Measurements from ENCODE around the gene SDK1. TPM values are rescaled to one million over a fixed set of nuclear protein-coding genes. Genes with fewer than 3 reads are reported as not detected.

SDK1 gene
- total RNA-seq, 2 donors from 2014 or later: 1.3 to 2.6 TPM

GRCh38 chr7:4066626-4067475, 765.8 kb downstream of the SDK1 start:
- Histone ChIP-seq H3K4me1 (no peaks in the 10 kb centered on the region), H3K27me3 (no peaks in the 10 kb centered on the region), H3K27ac (no peak overlapping the region), H3K4me3 (no peak overlapping the region), H3K9me3 (no peaks in the 10 kb centered on the region), H3K9ac (ENCODE audit: low read depth in 2 of 2, low read length in 2 of 2) (no peak overlapping the region), H3K36me3 (no peaks in the 10 kb centered on the region)
- no peak for TF ChIP-seq CTCF (IDR thresholded peaks at IDR 0.05)
- DNase-seq: no peak
- intact Hi-C loops (cut with DNase I): no loop called here

GRCh38 chr7:4067476-4067760, 766.4 kb downstream of the SDK1 start:
- no peaks in the 10 kb centered on the region for H3K36me3 ChIP-seq
- intact Hi-C loops (cut with DNase I): no loop called here
- H3K9me3 ChIP-seq: no peaks in the 10 kb centered on the region
- H3K9ac ChIP-seq (ENCODE audit: low read depth in 2 of 2, low read length in 2 of 2): no peak overlapping the region
- no peak for DNase-seq
- no peaks in the 10 kb centered on the region for H3K4me1 ChIP-seq
- no peak overlapping the region for H3K27ac ChIP-seq
- no peak overlapping the region for H3K4me3 ChIP-seq
- no peak for TF ChIP-seq CTCF (IDR thresholded peaks at IDR 0.05)
- no peaks in the 10 kb centered on the region for H3K27me3 ChIP-seq

- no peaks in the 10 kb centered on the region for H3K36me3 ChIP-seq
- H3K4me3 ChIP-seq: no peak overlapping the region
- no peaks in the 10 kb centered on the region for H3K9me3 ChIP-seq
- TF ChIP-seq CTCF (IDR thresholded peaks at IDR 0.05): no peak
- no peak for DNase-seq
- no peak overlapping the region for H3K27ac ChIP-seq
- no peak overlapping the region for H3K9ac ChIP-seq (ENCODE audit: low read depth in 2 of 2, low read length in 2 of 2)
- intact Hi-C loops (cut with DNase I): no loop called here
- H3K27me3 ChIP-seq: no peaks in the 10 kb centered on the region
- H3K4me1 ChIP-seq: no peaks in the 10 kb centered on the region
Observed at GRCh38 chr7:4067874-4068273, 766.8 kb downstream of the SDK1 start.

GRCh38 chr7:4068286-4068685, 767.2 kb downstream of the SDK1 start:
- Histone ChIP-seq H3K9me3 (no peaks in the 10 kb centered on the region), H3K4me1 (no peaks in the 10 kb centered on the region), H3K27ac (no peak overlapping the region), H3K27me3 (no peaks in the 10 kb centered on the region), H3K36me3 (no peaks in the 10 kb centered on the region), H3K9ac (ENCODE audit: low read depth in 2 of 2, low read length in 2 of 2) (no peak overlapping the region), H3K4me3 (no peak overlapping the region)
- DNase-seq: no peak
- no peak for TF ChIP-seq CTCF (IDR thresholded peaks at IDR 0.05)
- intact Hi-C loops (cut with DNase I): no loop called here

- no peaks in the 10 kb centered on the region for H3K9me3 ChIP-seq
- no peaks in the 10 kb centered on the region for H3K4me1 ChIP-seq
- H3K4me3 ChIP-seq: no peak overlapping the region
- no peaks in the 10 kb centered on the region for H3K36me3 ChIP-seq
- no peak for DNase-seq
- H3K27ac ChIP-seq: no peak overlapping the region
- intact Hi-C loops (cut with DNase I): no loop called here
- no peaks in the 10 kb centered on the region for H3K27me3 ChIP-seq
- no peak overlapping the region for H3K9ac ChIP-seq (ENCODE audit: low read depth in 2 of 2, low read length in 2 of 2)
- no peak for TF ChIP-seq CTCF (IDR thresholded peaks at IDR 0.05)
Observed at GRCh38 chr7:4069268-4070095, 768.4 kb downstream of the SDK1 start.

Measured in colonic mucosa (tissue), 4 donors.